Endothelial cell of umbilical vein (primary cell): Measurements from ENCODE around the gene OR1A2. TPM values are rescaled to one million over a fixed set of nuclear protein-coding genes. Genes with fewer than 3 reads are reported as not detected.
"Not testable (repeated sequence)": the region's sequence is repeated elsewhere in the genome, so short reads cannot be mapped to it uniquely, and the experiment has no call there.

ENCODE experiments used
- BruUV-seq: library from RNA; stranded (reverse); fragments of 400-500 nt; replicated peaks from 2 replicates; lab custom pipeline; 2021; lab: Mats Ljungman, UMichigan
- CTCF ChIA-PET: fragments of 300-600, 350-600 bp; sonication (Branson Sonifier 250); formaldehyde crosslinking; loops from one replicate; lab custom pipeline; 2021; ENCODE audit warnings: antibody characterized with exemption, inconsistent platforms; lab: Charles Lee
- POLR2A ChIA-PET: fragments of 300-600, 350-600 bp; sonication (Branson Sonifier 250); formaldehyde crosslinking; loops from one replicate; lab custom pipeline; 2021; ENCODE audit warnings: antibody characterized with exemption, inconsistent platforms; lab: Charles Lee
- DNase-seq: peaks from one replicate; pipeline ENCODE4 v3.0.0-alpha.2; 2011; ENCODE audit warnings: low read depth, low spot score
- FAIRE-seq: peaks from 2 replicates; lab custom pipeline; 2011; peaks lifted over from hg19 to GRCh38; lab: Jason Lieb, UNC
- H2AFZ ChIP-seq: 2 replicates; pipeline ENCODE4 v1.6.0; 2012; ENCODE audit warnings: low read depth, low read length, control low read depth, inconsistent platforms
- H3K27ac ChIP-seq: 2 replicates; pipeline ENCODE4 v1.5.1; 2011; ENCODE audit warnings: low read depth, mild to moderate bottlenecking, control low read depth, low read length, moderate library complexity; ENCODE audit not compliant: insufficient read depth
- H3K27me3 ChIP-seq, 2 experiments: 2 replicates each; pipeline versions ENCODE4 v1.6.0 to v1.6.1; 2011; ENCODE audit warnings: low read length in 2 of 2, mixed read lengths in 1 of 2; ENCODE audit not compliant: control insufficient read depth in 2 of 2, insufficient read depth in 2 of 2
- H3K36me3 ChIP-seq, 2 experiments: 2 replicates in 1 of 2; 3 replicates in 1 of 2; pipeline ENCODE4 v1.5.1; 2011; ENCODE audit warnings: low read length in 2 of 2, mild to moderate bottlenecking in 1 of 2, moderate library complexity in 1 of 2; ENCODE audit not compliant: control insufficient read depth in 2 of 2, insufficient read depth in 2 of 2; ENCODE audit errors: extremely low read depth in 1 of 2
- H3K4me1 ChIP-seq: 3 replicates; pipeline ENCODE4 v1.5.1; 2011; ENCODE audit warnings: mild to moderate bottlenecking, low read length; ENCODE audit not compliant: control insufficient read depth, insufficient read depth; ENCODE audit errors: extremely low read depth
- H3K4me2 ChIP-seq: 2 replicates; pipeline ENCODE4 v1.6.1; 2011; ENCODE audit warnings: low read length, control low read depth, mixed read lengths; ENCODE audit not compliant: insufficient read depth
- H3K4me3 ChIP-seq, 3 experiments: fragments of 200-600 bp in 1 of 3; sonication (generic), shearing (Covaris generic) in 1 of 3; replicated peaks in 1 of 3; 2 replicates each; pipeline ENCODE4 v1.5.1; 2011 to 2016; ENCODE audit warnings: control low read depth in 3 of 3, low read length in 3 of 3, mild to moderate bottlenecking in 2 of 3, inconsistent platforms in 1 of 3, low read depth in 1 of 3, moderate library complexity in 1 of 3; ENCODE audit not compliant: insufficient read depth in 1 of 3
- H3K79me2 ChIP-seq: 2 replicates; pipeline ENCODE4 v1.6.0; 2012; ENCODE audit warnings: low read length, inconsistent platforms; ENCODE audit not compliant: control insufficient read depth, insufficient read depth
- H3K9ac ChIP-seq: replicated peaks from 2 replicates; pipeline ENCODE3; 2011; ENCODE audit warnings: low read length, control low read depth; ENCODE audit not compliant: insufficient read depth; ENCODE audit errors: extremely low read depth
- H3K9me1 ChIP-seq: replicated peaks from 3 replicates; pipeline ENCODE4 v1.6.0; 2011; ENCODE audit warnings: mild to moderate bottlenecking, low read length; ENCODE audit not compliant: control insufficient read depth, insufficient read depth; ENCODE audit errors: extremely low read depth
- H3K9me3 ChIP-seq: replicated peaks from 2 replicates; pipeline ENCODE4 v1.5.1; 2012; ENCODE audit warnings: low read length, inconsistent platforms; ENCODE audit not compliant: control insufficient read depth, insufficient read depth
- H4K20me1 ChIP-seq: replicated peaks from 2 replicates; pipeline ENCODE3; 2011; ENCODE audit warnings: mild to moderate bottlenecking, low read length; ENCODE audit not compliant: control insufficient read depth, insufficient read depth; ENCODE audit errors: extremely low read depth
- EZH2 ChIP-seq: IDR thresholded peaks from 2 replicates; pipeline ENCODE4 v1.6.1; 2012; ENCODE audit warnings: borderline replicate concordance, low read depth, mild to moderate bottlenecking, moderate library complexity, low read length, inconsistent platforms; ENCODE audit not compliant: severe bottlenecking
- FOS ChIP-seq: IDR thresholded peaks from 2 replicates; pipeline ENCODE4 v1.6.1; 2011; ENCODE audit warnings: mild to moderate bottlenecking, low read length, moderate library complexity, borderline replicate concordance; ENCODE audit not compliant: insufficient read depth
- GATA2 ChIP-seq: IDR thresholded peaks from 2 replicates; pipeline ENCODE4 v1.7.0; 2011; ENCODE audit warnings: low read depth, mild to moderate bottlenecking, moderate library complexity, mixed read lengths, low read length; ENCODE audit not compliant: insufficient read length, insufficient read depth
- JUN ChIP-seq: IDR thresholded peaks from 2 replicates; pipeline ENCODE4 v1.6.1; 2011; ENCODE audit warnings: borderline replicate concordance, low read depth; ENCODE audit not compliant: insufficient read length, insufficient read depth
- MYC ChIP-seq: IDR thresholded peaks from one replicate; pipeline ENCODE4 v1.6.1; 2011; ENCODE audit warnings: mild to moderate bottlenecking, low read depth, low read length
- POLR2A ChIP-seq: IDR thresholded peaks from 2 replicates; pipeline ENCODE4 v1.6.1; 2012; ENCODE audit warnings: low read depth, mild to moderate bottlenecking, control low read depth, low read length
- POLR2AphosphoS5 ChIP-seq: IDR thresholded peaks from 2 replicates; pipeline ENCODE4 v1.6.1; 2012; ENCODE audit warnings: low read depth, mild to moderate bottlenecking, control low read depth, low read length, moderate library complexity; ENCODE audit not compliant: insufficient read depth
- dilution Hi-C: fragments of 300-500 bp; cut with MboI; formaldehyde crosslinking; loops from one replicate; pipeline ENCODE4 v1.15.0; 2019; ENCODE audit warnings: low sequenced_read_pairs; ENCODE audit not compliant: extremely low pct_ligation_motif_present
- intact Hi-C: fragments of 100-400 bp; cut with micrococcal nuclease; formaldehyde crosslinking; loops from one replicate; pipeline ENCODE4 v1.10.0; 2022
- polyA plus RNA-seq, 4 experiments: library from polyadenylated mRNA; depleted of rRNA in 3 of 4; stranded (reverse) in 3 of 4; unstranded in 1 of 4; fragments of >200 nt; gene quantifications; 2 replicates each; pipeline versions ENCODE4 v1.2.1 to v1.2.3, GENCODE V29; 2011 to 2012; ENCODE audit warnings: missing spikeins in 1 of 4
- total RNA-seq: library from RNA; stranded (reverse); gene quantifications from 2 replicates; pipeline ENCODE4 v1.2.3, GENCODE V29; 2021
- TF ChIP-seq, protein P1 (sequence below): IDR thresholded peaks from 2 replicates; pipeline ENCODE4 v1.6.1; 2011; ENCODE audit not compliant: insufficient read depth, insufficient read length
- TF ChIP-seq, protein P2 (sequence below), 2 donors: IDR thresholded peaks; 1 replicate in 1 of 2; 2 replicates in 1 of 2; pipeline ENCODE4 v1.5.1; 2011; ENCODE audit warnings: low read length in 2 of 2, mild to moderate bottlenecking in 2 of 2, moderate library complexity in 2 of 2, control low read depth in 1 of 2, inconsistent platforms in 1 of 2, low read depth in 1 of 2; ENCODE audit not compliant: insufficient read depth in 1 of 2; ENCODE audit errors: extremely low read depth in 1 of 2

OR1A2 gene
- total and polyA plus RNA-seq, 2 donors (not counting 3 experiments of a cell fraction or from before 2014, with no cell fraction given): not detected

DNA sequence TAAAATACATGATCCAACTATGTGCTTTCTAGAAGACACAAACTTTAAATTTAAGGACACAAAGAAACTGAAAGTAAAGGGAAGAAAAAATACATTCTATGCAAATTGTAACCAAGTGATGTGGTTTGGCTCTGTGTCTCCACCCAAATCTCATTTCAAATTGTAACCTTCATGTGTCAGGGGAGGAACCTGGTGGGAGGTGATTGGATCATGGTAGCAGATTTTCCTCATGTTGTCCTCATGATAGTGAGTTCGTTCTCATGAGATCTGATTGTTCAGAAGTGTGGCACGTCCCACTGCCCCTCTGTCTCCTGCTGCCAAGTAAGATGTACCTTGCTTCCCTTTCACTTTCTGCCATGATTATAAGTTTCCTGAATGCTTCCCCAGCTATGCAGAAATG lies 25.2 kb downstream of the OR1A2 start:
- FAIRE-seq (no peak), DNase-seq (no peak)
- Histone ChIP-seq H3K4me1 (no peaks in the 10 kb centered on the region), H3K27me3 (no peaks in the 10 kb centered on the region), H3K4me3 (no peak overlapping the region), H3K36me3 (no peaks in the 10 kb centered on the region), H2AFZ (no peak overlapping the region), H3K27ac (no peak overlapping the region), H3K4me2 (no peak overlapping the region), H4K20me1 (no peaks in the 10 kb centered on the region), H3K9me3 (no peaks in the 10 kb centered on the region), H3K9ac (no peak overlapping the region), H3K79me2 (no peaks in the 10 kb centered on the region), H3K9me1 (no peaks in the 10 kb centered on the region)
- intact Hi-C loops: no loop called here
- POLR2A ChIA-PET: no interaction called here
- no TSS peak for BruUV-seq
- dilution Hi-C loops: no loop called here
- CTCF ChIA-PET: no interaction called here
- TF ChIP-seq GATA2: no peak
- no peak for TF ChIP-seq POLR2A
- TF ChIP-seq, protein P1, sequence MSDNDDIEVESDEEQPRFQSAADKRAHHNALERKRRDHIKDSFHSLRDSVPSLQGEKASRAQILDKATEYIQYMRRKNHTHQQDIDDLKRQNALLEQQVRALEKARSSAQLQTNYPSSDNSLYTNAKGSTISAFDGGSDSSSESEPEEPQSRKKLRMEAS: no peak
- no peak for TF ChIP-seq EZH2
- no peak for TF ChIP-seq FOS
- TF ChIP-seq JUN: no peak
- TF ChIP-seq, protein P2, sequence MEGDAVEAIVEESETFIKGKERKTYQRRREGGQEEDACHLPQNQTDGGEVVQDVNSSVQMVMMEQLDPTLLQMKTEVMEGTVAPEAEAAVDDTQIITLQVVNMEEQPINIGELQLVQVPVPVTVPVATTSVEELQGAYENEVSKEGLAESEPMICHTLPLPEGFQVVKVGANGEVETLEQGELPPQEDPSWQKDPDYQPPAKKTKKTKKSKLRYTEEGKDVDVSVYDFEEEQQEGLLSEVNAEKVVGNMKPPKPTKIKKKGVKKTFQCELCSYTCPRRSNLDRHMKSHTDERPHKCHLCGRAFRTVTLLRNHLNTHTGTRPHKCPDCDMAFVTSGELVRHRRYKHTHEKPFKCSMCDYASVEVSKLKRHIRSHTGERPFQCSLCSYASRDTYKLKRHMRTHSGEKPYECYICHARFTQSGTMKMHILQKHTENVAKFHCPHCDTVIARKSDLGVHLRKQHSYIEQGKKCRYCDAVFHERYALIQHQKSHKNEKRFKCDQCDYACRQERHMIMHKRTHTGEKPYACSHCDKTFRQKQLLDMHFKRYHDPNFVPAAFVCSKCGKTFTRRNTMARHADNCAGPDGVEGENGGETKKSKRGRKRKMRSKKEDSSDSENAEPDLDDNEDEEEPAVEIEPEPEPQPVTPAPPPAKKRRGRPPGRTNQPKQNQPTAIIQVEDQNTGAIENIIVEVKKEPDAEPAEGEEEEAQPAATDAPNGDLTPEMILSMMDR (IDR thresholded peaks at IDR 0.05; ENCODE audit: extremely low read depth in 1 of 2, insufficient read depth in 1 of 2, low read depth in 1 of 2, low read length in 2 of 2): no peak
- no peak for TF ChIP-seq POLR2AphosphoS5
- TF ChIP-seq MYC: no peak

DNA sequence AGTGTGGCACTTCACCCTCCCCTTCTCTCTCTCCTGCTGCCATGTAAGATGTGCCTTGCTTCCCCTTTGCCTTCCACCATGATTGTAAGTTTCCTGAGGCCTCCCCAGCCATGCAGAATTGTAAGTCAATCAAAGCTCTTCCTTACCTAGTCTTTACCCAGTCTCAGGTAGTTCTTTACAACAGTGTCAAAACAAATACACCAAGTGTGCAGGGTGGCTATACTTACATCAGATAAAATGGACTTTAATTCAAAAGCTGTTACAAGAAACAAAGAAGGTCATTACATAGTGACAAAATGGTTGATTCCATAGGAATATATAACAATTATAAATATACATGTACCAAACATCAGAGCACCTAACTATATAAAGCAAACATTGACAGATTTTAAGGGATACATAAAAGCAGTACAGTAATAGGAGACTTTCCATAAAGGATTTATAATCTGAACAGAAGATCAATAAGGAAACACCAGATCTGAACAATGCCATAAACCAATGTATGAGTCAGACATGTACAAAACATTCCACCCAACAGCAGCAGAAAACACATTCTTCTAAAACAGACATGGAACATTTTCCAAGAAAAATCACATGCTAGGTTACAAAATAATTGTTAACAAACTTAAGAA lies 27.5 kb downstream of the OR1A2 start:
- H4K20me1 ChIP-seq, BruUV-seq, FAIRE-seq, H3K4me3 ChIP-seq, H3K36me3 ChIP-seq, DNase-seq, dilution Hi-C loops, H3K79me2 ChIP-seq, H3K9me1 ChIP-seq, H3K9ac ChIP-seq, H2AFZ ChIP-seq, POLR2A ChIA-PET, H3K4me1 ChIP-seq, CTCF ChIA-PET, intact Hi-C loops, H3K27ac ChIP-seq, H3K27me3 ChIP-seq, H3K9me3 ChIP-seq, H3K4me2 ChIP-seq: not testable (repeated sequence)

DNA sequence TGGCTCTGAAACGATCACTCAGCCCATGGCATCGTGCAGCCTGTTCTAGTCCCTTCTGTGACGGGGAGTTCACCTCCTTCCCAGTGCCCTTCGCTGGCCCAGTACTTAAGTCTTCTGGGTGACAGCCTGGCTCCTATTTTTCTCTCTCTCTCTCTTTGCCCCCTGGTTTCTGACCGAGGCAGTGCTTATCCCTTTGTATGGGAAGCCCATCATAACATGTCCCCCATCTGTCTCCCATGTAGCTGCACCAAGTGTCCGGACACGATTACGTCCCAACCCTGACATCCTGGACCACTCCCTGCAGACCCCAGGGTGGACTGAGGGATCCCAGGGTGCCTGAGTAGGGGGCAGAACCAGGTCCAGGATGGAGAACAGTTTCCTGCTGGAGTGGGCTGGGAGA lies 35.0 kb downstream of the OR1A2 start:
- CTCF ChIA-PET, intact Hi-C loops, H3K36me3 ChIP-seq, POLR2A ChIA-PET, BruUV-seq, H3K9me1 ChIP-seq, FAIRE-seq, H3K9me3 ChIP-seq, dilution Hi-C loops, H3K27me3 ChIP-seq, H3K27ac ChIP-seq, H3K4me2 ChIP-seq, H4K20me1 ChIP-seq, H3K4me1 ChIP-seq, H3K4me3 ChIP-seq, DNase-seq, H3K79me2 ChIP-seq, H2AFZ ChIP-seq, H3K9ac ChIP-seq: not testable (repeated sequence)
